Activated T-cell treated with anti-CD3 and anti-CD28 coated beads, Interleukin-2, amount 50 U/mL, for 48 hours (primary cell): ENCODE measurements around the gene GLCCI1.

Source experiments
- DNase-seq, 2 experiments: peaks; one replicate each; pipeline ENCODE4 v3.0.0-alpha.2; 2020

The GLCCI1 gene

DNA sequence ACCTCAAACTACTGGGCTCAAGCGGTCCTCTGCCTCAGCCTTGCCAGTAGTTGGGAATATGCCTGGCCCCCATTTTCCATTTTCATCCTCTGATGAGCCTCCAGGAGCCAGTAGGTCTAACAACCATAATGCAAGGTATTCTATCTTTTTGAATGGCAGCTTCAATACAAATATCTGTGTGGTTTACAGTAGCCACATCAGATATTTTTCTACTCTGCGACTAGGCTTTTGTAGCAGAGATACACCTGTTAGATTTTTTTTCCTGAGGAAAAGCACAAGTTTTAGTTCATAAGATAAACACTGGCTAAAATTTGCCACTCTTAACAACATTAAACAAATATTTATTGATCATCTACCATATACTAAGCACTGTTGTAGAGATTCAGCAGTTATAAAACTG, 3.9 kb upstream of the GLCCI1 start:
- DNase-seq, result no peak

DNA sequence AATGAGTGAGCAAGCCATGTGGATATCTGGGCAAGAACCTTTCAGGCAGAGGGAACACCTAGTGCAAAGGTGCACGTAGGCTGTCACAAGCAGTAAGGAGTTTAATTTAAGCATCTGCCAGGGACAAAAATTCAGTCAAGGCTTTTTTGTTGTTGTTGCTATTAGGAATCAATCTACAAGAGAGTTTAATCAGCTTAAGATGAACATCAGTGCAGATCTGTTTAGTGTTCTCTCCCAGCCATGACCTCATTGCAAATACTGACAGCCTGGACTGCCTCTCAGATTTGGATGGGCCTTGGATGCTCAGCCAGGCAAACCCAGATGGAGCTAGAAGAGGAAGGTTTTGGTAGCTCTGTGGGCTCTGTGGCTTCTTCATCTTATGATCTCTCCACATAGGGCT, 3.3 kb upstream of the GLCCI1 start:
- DNase-seq, result no peak

DNA sequence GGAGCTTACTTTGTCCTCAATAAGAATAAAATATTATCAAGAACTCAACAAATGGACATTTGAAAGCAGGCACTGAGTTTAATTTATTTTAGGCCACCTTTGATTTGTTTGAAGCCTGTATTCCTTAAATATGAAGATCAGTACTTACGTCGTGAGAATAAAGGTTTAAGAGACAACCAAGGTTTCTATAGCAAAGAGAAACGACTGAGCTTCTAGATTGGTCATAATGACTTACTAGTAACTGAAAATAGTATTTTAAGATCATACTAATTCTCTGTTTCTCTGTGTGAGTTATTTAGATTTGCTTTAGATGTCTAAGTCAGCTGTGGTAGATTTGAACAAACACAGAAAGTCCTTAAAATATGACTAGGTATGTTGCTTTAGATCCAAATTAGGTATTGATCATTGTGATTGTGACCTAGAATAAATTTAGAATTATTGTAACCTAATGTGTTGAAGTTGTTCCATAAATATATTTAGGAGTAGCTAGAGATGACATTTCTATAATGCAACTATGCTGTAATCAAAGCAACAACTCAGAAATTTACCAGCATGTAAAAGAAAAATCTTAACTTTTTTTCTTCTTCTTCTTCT, 2.4 kb upstream of the GLCCI1 start:
- no peak for DNase-seq

DNA sequence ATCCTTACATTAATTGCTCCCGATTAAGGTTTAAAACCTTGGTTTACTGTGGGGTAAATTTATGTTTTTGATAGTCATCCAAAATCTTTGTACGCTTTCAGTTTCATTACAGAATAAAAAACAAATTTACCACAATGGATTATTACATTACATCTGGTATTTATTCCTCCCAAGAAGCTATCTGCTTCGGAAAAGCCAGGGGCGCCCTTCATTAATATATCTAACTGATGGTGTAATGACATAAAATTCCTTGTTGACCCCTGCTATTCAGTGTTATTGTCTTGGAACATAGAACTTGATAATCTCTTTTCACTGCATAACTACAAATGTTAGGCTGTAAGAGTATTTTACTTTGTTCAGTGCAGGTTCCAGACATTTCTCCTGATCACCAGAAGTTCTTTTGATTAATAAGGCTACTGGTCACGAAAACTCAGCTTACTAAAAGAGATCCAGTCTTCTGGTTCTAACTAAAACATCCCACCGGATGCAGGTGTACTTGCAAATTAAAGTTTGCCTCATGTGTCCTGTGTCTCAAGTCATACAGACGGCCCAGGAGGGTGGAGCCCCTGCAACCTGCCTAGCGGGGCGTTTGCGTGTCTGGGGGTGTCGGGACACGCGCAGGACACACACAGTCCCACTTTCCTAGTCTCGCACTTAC, 581 bp upstream of the GLCCI1 start:
- no peak for DNase-seq

DNA sequence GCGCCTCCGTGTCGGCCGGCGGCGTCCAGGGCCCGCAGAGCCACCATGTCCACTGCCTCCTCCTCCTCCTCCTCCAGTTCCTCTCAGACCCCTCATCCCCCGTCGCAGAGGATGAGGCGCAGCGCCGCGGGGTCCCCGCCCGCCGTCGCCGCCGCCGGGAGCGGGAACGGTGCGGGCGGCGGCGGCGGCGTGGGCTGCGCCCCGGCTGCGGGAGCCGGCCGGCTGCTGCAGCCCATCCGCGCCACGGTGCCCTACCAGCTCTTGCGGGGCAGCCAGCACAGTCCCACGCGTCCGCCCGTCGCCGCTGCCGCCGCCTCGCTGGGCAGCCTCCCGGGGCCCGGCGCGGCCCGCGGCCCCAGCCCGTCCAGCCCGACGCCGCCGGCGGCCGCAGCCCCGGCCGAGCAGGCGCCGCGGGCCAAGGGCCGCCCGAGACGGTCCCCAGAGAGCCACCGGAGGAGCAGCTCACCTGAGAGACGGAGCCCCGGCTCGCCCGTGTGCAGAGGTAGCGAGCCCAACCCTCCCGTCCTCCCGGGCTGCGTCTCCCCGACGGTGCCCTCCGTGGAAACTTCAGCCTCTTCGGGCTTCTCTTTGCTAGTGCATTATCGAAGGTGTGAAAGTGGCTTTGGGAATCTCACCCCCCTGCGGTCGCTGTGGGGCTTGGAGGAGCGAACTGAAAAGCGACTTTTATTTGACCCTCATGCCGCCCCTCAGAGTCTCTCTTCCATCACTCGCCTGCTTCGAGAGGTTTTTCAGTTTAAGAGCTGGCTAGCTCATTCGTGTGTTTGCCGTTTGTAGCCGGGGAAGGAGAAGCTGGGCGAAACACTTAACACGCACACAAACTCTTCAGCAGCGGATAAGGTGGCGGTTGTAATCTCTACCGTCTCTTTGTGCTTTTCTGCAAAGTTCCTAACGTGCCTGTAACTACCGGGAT, 975 bp downstream of the GLCCI1 start:
- DNase-seq, result peak; percentile 69 to 71

DNA sequence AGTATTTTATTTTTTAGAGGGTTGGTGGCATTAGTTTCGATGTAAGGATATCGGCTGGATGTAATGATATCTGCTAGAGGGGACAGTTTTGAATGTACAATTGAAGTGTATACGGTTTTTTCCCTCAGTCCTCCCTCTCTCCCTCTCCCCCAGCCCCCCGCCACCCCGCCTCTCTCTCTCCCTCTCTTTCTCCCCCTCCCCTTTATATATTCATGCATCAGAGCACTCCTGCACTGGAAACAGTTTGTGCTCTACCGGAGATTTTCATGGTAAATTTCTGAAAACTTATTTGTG, 1.6 kb downstream of the GLCCI1 start:
- DNase-seq, result no peak

DNA sequence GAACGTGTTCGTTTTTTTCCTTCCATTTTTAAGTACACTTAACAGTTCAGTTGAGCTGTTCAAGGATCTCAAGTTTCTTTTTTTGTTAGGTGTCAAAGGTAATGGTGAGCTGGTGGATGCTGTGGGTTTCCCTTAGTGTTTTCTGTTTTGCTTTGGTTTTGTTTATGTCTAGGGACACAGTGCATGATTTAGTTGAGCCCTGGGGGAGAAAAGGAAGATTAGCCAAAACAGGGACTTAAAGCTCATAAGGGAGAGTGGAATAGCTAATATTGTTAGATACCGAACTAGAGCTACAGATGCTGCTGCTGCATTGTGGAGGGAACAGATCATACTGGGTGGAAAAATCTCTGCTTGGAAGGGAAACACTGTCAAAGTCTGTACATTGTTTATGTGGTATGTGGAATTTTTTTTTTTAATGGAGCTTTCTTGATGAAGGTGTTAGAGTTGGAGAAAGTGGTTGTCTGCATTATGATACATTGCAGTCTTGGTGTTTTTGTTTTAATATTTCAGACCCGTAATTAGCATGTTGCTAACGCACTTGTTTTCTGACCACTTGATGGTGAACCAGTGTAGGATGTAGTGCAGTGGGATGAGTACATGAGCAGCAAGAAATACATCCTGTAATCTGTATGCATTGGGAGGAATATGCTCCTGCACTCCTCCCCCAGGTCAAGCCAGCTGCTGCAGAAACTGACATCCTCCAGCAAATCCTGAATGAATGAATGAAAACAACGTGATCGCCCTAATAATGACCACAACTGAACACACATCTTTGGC, 2.1 kb downstream of the GLCCI1 start:
- no peak for DNase-seq

DNA sequence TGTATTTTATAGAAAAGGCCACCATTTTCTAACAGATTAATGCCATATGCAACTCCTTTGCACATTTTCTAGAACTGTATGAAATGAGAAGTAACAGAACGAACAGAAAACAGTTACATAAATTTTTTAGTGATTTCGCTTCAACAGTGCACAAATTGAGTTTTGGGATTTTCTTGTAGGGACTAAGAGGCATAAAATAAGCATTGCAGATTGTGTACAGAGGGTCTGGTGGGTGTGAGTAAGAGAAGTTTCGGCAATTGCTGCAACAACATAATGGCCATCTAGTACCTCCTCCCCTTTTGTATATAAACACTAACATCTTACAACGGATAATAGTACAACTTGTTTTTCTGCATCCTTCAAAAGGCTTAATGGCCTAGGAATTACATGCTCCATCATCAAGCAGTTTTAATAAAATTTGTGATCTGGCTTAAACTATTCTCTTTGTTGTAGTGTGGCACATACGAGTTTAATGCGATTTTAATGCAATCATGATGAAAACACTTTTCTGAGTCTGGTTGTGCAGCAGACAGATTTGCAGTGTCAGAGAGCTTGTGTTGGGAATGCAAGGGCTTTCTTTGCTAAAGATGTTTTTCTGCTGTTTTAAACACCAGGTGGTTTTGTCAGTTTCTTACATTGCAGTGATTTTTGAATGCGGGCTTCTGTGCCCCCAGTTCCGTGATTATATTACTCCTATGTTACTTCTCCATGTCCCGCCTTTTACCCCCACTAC, 2.9 kb downstream of the GLCCI1 start:
- DNase-seq, result no peak

DNA sequence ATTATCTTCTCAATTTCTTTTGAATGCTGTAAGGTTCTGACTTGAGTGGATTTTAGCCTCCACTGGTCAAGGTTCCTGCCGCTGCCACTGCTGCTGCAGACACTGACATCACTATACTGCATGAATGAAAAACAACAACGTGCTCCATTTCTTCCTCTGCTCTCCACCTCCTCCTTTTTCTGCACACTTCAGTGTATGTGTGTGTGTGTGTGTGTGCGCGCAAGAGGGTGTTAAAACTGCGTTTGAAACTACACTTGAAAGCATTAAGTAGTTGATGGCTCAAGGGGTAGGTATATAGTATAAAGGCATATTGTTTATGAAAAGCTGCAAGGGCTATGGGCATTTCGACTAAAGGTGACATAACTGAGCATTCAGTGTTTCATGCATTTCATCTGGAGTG, 3.5 kb downstream of the GLCCI1 start:
- DNase-seq, result peak in 1 of 2 experiments; percentile 21

DNA sequence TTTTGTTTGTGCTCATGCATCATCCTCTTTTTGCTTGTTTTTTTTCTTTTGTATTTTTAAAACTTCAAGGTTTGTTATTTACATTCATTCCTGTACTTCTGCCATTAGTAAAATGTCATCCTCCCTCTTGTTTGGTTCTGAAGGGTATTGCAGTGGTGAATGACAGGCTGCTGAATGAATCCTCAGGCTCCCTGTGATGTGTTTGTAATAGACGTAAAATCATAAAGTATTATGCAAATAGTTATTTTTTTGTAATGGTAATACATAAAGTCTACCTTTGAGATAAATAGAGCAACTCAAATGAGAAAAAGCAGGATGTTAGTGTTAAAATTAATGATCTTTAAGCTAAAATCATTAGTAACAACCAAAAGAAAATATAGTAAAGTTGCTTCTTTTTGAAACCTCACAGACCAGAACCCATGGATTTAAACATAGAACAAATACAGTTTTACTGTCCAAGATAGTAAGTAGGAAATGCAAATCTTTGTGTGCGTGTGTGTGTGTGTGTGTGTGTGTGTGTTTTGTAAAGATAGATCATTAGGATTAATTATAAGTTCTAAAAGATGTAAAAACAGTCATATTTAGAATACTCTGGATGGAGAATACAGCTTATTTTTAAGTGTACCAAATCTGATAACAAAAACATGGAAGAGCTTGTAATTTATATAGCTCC, 4.5 kb downstream of the GLCCI1 start:
- DNase-seq, result no peak

DNA sequence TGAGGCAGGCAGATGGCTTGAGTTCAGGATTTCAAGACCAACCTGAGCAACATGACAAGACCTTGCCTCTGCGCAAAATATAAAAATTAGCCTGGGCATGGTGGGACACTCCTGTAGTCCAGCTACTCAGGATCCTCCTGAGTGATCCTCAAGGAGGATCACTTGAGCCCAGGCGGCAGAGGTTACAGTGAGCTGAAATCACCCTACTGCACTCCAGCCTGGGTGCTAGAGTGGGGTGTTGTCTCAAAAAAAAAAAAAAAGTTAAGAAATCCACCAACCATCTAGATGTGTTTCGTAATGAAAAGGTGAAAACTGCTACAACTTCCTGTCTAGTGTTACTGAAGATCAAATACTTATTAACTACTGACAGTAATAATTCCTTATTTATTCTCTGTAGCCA, 8.1 kb downstream of the GLCCI1 start:
- no peak for DNase-seq

DNA sequence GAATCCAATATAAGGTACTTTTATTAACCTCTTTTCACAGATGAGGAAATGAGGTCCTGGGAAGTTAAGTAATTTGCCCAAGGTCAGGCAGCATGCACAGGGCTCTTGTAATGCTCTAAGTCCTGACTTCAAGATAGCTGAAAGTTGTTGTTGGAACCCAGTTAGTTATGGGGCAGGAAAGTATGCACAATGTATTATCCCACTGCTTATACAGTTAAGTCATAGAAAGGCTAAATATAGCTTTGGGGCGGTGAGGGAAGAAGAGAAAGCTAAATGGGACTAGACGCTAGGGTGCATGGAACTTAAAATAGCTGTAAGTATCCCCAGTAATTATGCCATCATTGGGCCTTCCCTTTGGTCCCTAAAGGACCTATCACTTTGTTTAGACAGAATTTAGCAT, 9.2 kb downstream of the GLCCI1 start:
- no peak for DNase-seq

DNA sequence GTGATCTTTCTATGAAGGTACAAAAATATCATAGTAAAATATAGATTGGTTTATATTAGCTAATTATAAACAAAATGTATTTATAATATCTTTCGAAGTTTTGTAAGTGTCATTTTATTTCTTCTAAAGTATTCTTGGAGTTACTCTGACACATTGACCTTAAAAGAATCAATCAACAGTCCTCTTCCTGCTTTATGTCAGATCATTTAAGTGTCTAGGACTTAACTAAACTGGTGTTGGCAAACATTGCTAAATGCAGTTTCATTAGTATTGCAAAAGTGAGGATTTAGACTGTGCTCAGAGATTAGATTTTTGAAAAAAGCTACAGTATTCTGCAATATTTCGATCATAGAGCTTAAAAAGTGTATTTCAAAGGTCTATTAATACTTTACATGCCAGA, 10.3 kb downstream of the GLCCI1 start:
- no peak for DNase-seq

DNA sequence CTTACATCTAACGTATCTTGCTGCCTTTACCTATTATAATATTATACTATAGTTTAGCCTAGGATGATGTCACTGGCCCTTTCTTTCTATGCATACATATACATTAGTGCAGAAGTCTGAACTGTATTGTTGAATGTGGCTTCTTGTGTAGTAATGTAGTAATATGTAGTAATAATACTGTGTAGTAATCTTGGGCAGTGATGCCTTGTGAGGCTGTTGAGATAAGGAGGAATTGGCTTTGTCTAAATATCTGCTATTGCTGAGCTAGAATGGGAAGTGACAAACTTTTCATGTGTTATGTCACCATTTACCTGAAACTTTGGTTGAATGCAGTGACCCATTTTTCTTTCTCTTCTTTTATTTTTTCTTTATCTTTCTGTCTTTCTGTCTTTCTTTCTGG, 11.0 kb downstream of the GLCCI1 start:
- DNase-seq, result no peak

DNA sequence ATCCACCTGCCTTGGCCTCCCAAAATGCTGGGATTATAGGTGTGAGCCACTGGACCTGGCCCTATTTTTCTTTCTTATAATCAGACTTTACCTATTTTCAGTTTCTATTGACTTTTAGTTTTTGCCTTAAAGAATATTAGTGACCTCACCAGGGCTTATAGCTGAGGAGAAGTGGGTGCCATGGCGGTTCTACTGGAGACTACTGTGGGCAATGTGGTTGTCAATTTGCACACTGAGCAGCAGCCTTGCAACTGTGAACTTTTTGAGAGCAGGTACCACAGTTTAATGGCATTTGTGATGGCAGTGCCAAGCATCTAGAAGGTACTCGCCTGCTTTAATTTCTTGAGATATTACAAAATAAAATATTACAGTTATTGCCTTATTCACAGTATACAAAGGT, 11.5 kb downstream of the GLCCI1 start:
- no peak for DNase-seq

DNA sequence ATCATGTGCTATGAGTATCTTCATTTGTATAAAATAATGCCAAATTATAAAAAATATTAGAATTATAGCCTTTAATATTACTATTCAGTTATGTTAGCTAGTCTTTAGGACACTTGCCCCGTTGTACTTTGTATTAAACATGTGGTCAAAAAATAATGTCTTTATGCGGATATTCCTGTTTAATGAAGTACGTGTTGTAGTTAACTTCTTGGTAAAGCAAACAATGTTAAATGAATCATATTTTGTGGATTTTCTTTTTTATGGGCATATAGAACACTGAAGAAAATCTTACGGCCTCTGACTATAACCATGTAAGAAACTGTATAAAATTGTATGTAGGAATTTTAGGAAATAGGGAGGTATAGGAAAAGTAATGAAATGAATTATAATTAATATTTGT, 14.3 kb downstream of the GLCCI1 start:
- no peak for DNase-seq

DNA sequence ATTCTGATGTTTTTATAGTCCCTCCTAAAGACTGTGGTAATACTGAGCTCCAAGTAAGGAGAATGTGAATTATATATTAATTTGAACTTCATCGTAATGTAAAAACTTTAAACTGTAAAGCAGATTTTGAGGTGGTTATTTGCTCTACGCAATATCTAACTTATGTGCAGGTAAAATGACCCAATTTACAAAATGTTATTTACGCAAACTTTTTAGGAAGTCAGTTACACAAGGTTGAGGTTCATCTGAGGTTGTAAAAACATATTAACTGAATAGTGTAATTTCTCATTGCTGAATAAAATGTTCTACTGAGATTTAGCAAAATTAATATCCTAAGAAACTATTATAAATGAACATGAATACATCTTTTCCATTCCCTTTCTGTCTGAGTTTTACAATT, 15.8 kb downstream of the GLCCI1 start:
- DNase-seq, result no peak

DNA sequence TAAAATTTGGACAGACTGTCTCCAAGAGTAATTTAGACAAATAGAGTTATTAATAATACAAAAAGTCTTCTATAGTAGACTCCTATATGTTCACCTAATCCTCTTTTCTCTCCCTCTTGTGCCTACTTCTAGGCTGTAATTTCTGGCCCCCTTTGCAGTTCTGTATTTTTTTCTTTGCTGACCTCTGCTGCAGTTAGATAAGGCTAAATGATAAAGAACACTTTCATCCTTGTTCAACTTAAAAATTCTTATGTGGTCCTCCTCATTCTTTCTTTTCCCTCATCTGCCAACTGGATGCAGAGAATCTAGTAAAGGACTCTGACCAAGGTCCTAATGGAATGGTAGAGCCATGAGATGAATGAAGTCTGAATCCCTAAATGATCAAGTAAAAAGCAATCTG, 20.1 kb downstream of the GLCCI1 start:
- no peak for DNase-seq

DNA sequence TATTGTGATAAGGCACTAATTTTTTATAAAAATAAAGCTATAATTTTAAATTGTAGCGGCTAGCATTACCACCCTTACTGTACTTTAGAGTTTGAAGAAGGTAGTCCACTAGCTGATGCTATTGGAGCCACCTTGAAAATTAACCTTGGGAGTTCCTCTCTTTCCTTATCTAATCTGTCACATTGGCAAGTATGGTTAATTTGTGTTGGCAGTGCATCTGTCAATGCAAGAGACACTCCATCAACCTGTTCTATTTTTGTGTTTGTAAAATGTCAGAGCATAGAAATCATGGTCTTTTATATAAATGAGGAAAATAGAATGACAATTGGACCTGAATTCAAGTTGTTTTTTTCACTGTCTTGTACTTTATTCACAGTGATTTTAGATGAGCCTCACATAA, 20.5 kb downstream of the GLCCI1 start:
- no peak for DNase-seq

DNA sequence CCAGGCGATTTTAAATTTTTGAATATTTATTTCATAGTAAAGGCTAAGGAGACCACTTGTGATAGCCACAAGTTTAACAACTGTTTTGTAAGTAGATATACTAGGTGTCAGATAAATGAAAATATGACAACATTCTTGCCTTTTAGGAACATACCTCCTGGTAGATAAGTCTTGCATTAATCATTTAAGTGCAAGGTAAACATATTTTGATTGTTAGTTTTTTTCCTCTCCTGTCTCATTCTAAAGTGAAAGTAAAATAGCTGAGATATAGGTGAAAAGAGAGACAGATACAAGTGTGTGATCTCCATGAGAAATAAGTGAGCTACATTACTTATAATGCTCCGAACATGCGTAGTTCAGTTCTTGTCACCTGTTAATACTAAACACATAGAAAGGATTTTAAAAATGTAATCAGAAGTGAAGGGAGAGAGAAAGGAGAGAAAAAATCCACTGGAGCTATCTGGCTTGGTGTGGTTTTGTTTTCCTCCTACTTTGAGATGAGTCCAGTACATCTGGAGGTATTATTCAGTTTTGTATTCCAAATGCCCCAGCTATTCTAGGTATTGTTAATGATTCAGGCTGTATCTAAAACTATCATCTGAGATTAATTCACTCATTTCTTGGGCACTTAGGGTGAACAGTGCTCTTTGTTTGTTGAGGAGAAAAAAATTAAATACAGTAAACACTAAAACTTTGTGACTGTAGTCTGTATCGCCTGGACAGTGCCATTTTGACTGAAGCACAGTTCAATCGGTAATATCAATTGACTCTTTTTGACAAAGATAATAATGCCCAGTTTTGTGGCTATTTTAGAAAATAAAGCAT, 21.2 kb downstream of the GLCCI1 start:
- DNase-seq, result no peak

DNA sequence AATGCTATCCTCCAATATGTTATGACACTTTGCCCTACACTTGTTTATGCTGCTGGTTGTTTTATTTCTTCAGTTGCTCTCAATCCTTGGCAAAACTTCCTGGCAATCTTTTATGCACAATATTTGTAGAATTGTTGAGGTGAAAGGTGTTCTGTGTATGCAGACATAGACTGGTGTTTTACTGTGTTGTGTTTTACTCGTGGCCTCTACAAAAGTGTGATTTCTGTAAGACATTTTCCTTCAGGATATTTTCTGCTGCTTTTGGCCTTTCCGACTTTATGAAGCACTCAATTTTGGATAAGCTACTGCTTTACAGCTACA, 21.8 kb downstream of the GLCCI1 start:
- DNase-seq, result no peak

DNA sequence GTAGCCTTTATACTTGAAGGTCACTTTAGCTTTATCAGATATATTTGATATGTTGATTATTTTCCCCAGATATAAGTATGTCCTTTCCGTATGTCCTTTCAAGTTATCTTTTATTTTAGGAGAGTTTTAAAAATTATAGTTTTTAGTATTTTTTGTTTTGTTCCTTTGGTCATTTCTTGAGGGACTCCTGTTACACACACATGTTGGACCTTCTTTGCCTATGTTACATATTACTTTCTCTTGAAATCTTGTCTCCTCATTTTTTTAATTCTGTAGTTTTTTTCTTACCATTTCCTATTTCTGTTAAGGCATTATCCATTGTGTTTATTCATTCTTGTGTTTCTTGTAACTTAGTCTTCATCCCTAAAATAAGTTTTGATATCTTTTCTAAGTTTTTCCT, 23.9 kb downstream of the GLCCI1 start:
- DNase-seq, result no peak
